Thoracic aorta (tissue), 2 donors: ENCODE results near the gene FAM83G. TPM values are rescaled to one million over a fixed set of nuclear protein-coding genes. Genes with fewer than 3 reads are reported as not detected.

Source experiments
- ATAC-seq: fragments of 150-250 bp; one replicate; pipeline ENCODE4 v1.8.0; 2017; ENCODE audit warnings: low read depth; ENCODE audit not compliant: insufficient number of reproducible peaks, low FRiP score
- DNase-seq: peaks from one replicate; pipeline ENCODE4 v3.0.0-alpha.2; 2020; ENCODE audit warnings: low spot score
- H3K27ac ChIP-seq, 2 donors: fragments of 200-600 bp; sonication (generic); 1 replicate in 1 of 2; 2 replicates in 1 of 2; pipeline ENCODE4 v1.5.1; 2016; ENCODE audit warnings: mild to moderate bottlenecking in 2 of 2, moderate library complexity in 2 of 2
- H3K27me3 ChIP-seq: fragments of 200-600 bp; sonication (generic); replicated peaks from 2 replicates; pipeline ENCODE4 v1.6.0; 2016; ENCODE audit warnings: mild to moderate bottlenecking; ENCODE audit not compliant: insufficient read depth
- H3K36me3 ChIP-seq: fragments of 200-600 bp; sonication (generic); one replicate; pipeline ENCODE4 v1.5.1; 2016
- H3K4me1 ChIP-seq, 2 donors: fragments of 200-600 bp; sonication (generic); 1 replicate in 1 of 2; 2 replicates in 1 of 2; pipeline versions ENCODE4 v1.5.1 to v1.6.0; 2016; ENCODE audit warnings: low read depth in 2 of 2, mild to moderate bottlenecking in 1 of 2; ENCODE audit not compliant: control insufficient read depth in 1 of 2
- H3K4me3 ChIP-seq: fragments of 200-600 bp; sonication (generic); 2 replicates; pipeline ENCODE4 v1.5.1; 2016; ENCODE audit warnings: mild to moderate bottlenecking
- H3K9me3 ChIP-seq: fragments of 200-600 bp; sonication (generic); 2 replicates; pipeline ENCODE4 v1.5.1; 2016
- CTCF ChIP-seq: fragments of 200-600 bp; sonication (generic); IDR thresholded peaks from one replicate; pipeline ENCODE4 v1.5.1; 2019; ENCODE audit warnings: antibody characterized with exemption
- total RNA-seq, 2 donors: library from RNA; depleted of rRNA; stranded (reverse); fragments of >200 nt; gene quantifications; one replicate each; pipeline versions ENCODE4 v1.1.0 to v1.2.3, GENCODE V29; 2016

The FAM83G gene
- total RNA-seq, 2 donors from 2014 or later: 10.8 to 19.8 TPM

DNA sequence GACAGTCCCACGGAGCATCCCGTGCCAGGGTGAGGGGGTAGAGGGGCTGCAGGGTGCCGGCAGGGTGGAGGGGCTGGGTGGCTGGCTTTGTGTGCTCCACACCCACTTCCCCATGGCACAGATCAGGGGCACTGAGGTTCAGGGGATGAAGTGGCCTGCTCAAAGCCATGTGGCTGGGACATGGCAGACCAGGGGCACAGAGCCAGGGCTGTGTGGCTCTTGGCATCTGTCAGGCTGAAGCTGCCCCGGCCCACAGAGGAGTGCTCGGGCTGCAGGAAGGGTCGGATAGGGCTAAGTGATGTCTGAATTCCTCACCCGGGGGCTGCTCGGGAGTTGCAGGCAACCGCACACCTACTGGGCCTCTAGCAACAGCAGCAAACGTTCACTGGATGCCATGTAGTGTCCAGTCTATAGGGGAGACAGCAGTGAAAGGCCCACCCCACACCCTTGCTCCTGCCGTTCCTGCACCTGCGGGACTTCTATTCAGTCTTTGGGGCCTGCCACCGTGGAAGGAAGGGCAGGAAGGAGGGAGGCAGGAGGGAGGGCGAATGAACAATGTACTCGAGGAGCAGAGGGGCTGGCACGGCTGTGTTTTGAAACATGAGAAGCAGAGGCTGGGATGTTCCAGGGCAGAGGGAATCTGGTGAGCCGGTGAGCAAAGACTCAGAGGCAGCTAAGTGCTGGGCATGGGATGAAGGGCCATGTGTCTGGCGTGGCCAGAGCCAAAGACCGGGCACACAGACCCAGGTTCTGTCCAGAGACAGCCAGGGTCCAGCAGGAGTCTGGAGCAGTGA, 37.5 kb downstream of the FAM83G start:
- no peak for TF ChIP-seq CTCF

DNA sequence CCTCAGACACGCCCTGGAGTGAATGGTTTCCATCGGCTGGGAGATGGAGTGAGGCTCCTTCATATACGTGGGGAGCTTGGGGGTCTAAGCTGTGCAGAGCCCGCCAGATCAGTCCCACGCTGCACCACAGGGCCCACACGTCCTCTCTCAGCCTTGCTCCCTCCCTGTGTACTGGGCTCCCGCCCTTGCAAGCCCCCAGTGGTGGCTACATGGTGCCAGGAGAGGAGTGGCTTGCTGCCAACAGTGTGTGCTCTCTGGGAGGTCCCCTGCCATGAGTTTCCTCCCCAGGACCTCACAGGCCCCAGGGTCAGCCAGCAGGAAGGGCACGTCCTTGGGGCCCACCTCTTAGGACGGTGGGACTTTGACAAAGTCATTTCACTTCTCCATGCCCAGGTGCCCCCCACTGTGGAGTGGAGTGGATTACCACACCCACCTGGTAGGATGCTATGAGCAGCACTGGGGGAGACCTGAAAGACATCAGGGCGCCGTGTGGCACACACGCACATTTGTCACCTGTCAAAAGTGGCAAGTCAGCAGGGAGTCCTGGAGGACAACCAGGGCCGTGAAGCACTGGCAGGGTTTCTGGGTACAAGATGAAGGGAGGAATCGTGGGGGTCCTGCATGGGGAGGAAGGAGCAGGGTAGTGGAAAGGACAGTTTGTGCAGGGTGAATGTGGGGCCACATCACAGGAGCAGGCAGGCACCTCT, 38.9 kb downstream of the FAM83G start:
- H3K4me3 ChIP-seq: no peak overlapping the region
- no peak overlapping the region for H3K27ac ChIP-seq
- DNase-seq (no peak), ATAC-seq (no peak)
- no peaks in the 10 kb centered on the region for H3K9me3 ChIP-seq
- H3K36me3 ChIP-seq: no peaks in the 10 kb centered on the region
- no peaks in the 10 kb centered on the region for H3K27me3 ChIP-seq
- TF ChIP-seq CTCF: no peak
- H3K4me1 ChIP-seq: peaks cover 2 to 11% of the 10 kb centered on the region in 2 donors

More for the DNA sequence above, 37.5 kb downstream of the FAM83G start:
- H3K4me3 ChIP-seq: no peak overlapping the region
- no peak overlapping the region for H3K27ac ChIP-seq
- no peak for DNase-seq
- no peaks in the 10 kb centered on the region for H3K27me3 ChIP-seq
- ATAC-seq: no peak
- no peaks in the 10 kb centered on the region for H3K36me3 ChIP-seq
- H3K9me3 ChIP-seq: no peaks in the 10 kb centered on the region
- H3K4me1 ChIP-seq: peaks cover 2 to 11% of the 10 kb centered on the region in 2 donors

DNA sequence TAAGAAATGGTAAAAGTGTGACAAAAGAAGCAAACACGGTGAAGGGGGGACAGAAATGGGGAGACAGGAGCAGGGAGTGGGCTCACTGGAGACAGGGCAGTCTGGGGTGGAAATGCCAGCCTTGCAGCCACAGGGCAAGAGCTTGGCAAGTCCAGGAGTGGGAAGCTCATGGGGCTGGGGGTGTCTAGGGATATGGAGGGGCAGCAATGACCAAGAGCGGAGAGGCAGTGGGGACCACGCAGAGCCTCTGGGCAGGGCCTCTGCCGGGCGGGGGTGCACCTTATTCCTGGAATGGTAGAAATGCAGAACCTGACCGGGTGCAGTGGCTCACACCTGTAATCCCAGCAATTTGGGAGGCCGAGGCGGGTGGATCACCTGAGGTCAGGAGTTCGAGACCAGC, 40.0 kb downstream of the FAM83G start:
- peaks cover 2 to 11% of the 10 kb centered on the region in 2 donors for H3K4me1 ChIP-seq
- DNase-seq (no peak), ATAC-seq (no peak)
- no peaks in the 10 kb centered on the region for H3K9me3 ChIP-seq
- no peaks in the 10 kb centered on the region for H3K27me3 ChIP-seq
- no peak overlapping the region for H3K4me3 ChIP-seq
- no peak for TF ChIP-seq CTCF
- no peak overlapping the region for H3K27ac ChIP-seq
- H3K36me3 ChIP-seq: no peaks in the 10 kb centered on the region

- no peak for TF ChIP-seq CTCF
- ATAC-seq: no peak
These were observed 40.6 kb downstream of the FAM83G start for GRCh38 chr17:18964018-18964351.

More at GRCh38 chr17:18964018-18964351, 40.6 kb downstream of the FAM83G start:
- H3K4me1 ChIP-seq: peaks cover 2 to 11% of the 10 kb centered on the region in 2 donors
- H3K4me3 ChIP-seq: no peak overlapping the region
- DNase-seq: no peak
- no peaks in the 10 kb centered on the region for H3K36me3 ChIP-seq
- H3K27ac ChIP-seq: no peak overlapping the region
- no peaks in the 10 kb centered on the region for H3K27me3 ChIP-seq
- H3K9me3 ChIP-seq: no peaks in the 10 kb centered on the region
